ENCODE measurements around the gene CDH13. TPM values are rescaled to one million over a fixed set of nuclear protein-coding genes. Genes with fewer than 3 reads are reported as not detected.

CDH13 gene
- total RNA-seq, 1 donor from 2014 or later, result not detected

- no peak for DNase-seq
- H3K27ac Mint-ChIP-seq, result no peak overlapping the region
- no peak for TF ChIP-seq CTCF (IDR thresholded peaks at IDR 0.05)
- CTCF ChIA-PET, result no interaction called here
- POLR2A ChIA-PET, result no interaction called here
- intact Hi-C loops (cut with micrococcal nuclease), result no loop called here
- H3K4me1 Mint-ChIP-seq, result no peaks in the 10 kb centered on the region
- no peak for ATAC-seq (ENCODE audit: low read depth)
- no peaks in the 10 kb centered on the region for H3K9me3 Mint-ChIP-seq
- no peak overlapping the region for H3K4me3 Mint-ChIP-seq
- H3K27me3 Mint-ChIP-seq, result peaks cover 4% of the 10 kb centered on the region
- no peaks in the 10 kb centered on the region for H3K36me3 Mint-ChIP-seq (ENCODE audit: low read depth)
Measured at GRCh38 chr16:82805866-82806265, 179.1 kb downstream of the CDH13 start.

DNA sequence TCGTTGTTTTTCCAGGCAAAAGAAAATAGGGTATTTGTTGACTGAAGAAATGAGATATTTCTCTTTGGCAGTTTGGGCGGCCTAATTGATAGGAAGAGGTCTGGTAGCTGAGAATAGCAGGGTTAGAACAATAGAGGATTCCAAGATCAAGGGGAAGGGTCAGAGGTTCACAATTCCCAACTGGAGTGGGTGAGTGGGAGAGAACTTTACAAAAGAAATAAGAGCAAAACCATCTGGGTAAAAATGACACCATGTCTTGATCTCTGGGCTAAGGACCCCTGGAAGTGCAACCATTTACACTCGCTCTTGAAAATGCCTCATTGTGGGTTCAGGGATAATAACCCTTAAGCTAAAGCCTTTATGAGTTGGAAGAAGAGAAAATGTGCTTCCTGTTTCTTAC is 180.5 kb downstream of the CDH13 start:
- Mint-ChIP-seq H3K4me1 (no peaks in the 10 kb centered on the region), H3K27me3 (peaks cover 4% of the 10 kb centered on the region), H3K27ac (no peak overlapping the region), H3K4me3 (no peak overlapping the region), H3K9me3 (no peaks in the 10 kb centered on the region), H3K36me3 (ENCODE audit: low read depth) (no peaks in the 10 kb centered on the region)
- intact Hi-C loops (cut with micrococcal nuclease), result no loop called here
- ChIA-PET CTCF (no interaction called here), POLR2A (no interaction called here)
- no peak for TF ChIP-seq CTCF (IDR thresholded peaks at IDR 0.05)
- DNase-seq (no peak), ATAC-seq (ENCODE audit: low read depth) (no peak)

GRCh38 chr16:82808036-82808435 is 181.3 kb downstream of the CDH13 start:
- Mint-ChIP-seq H3K4me1 (no peaks in the 10 kb centered on the region), H3K4me3 (no peak overlapping the region), H3K9me3 (no peaks in the 10 kb centered on the region), H3K27ac (no peak overlapping the region), H3K36me3 (ENCODE audit: low read depth) (no peaks in the 10 kb centered on the region), H3K27me3 (peaks cover 2% of the 10 kb centered on the region)
- DNase-seq (no peak), ATAC-seq (ENCODE audit: low read depth) (no peak)
- intact Hi-C loops (cut with micrococcal nuclease), result no loop called here
- POLR2A ChIA-PET, result no interaction called here
- CTCF ChIA-PET, result no interaction called here
- TF ChIP-seq CTCF (IDR thresholded peaks at IDR 0.05), result no peak

GRCh38 chr16:82810077-82810476 is 183.3 kb downstream of the CDH13 start:
- TF ChIP-seq CTCF (IDR thresholded peaks at IDR 0.05), result no peak
- POLR2A ChIA-PET, result no interaction called here
- ATAC-seq (ENCODE audit: low read depth) (no peak), DNase-seq (no peak)
- Mint-ChIP-seq H3K27ac (no peak overlapping the region), H3K36me3 (ENCODE audit: low read depth) (no peaks in the 10 kb centered on the region), H3K4me1 (no peaks in the 10 kb centered on the region), H3K9me3 (no peaks in the 10 kb centered on the region), H3K27me3 (peaks cover 2% of the 10 kb centered on the region), H3K4me3 (no peak overlapping the region)
- intact Hi-C loops (cut with micrococcal nuclease), result no loop called here
- CTCF ChIA-PET, result no interaction called here

DNA sequence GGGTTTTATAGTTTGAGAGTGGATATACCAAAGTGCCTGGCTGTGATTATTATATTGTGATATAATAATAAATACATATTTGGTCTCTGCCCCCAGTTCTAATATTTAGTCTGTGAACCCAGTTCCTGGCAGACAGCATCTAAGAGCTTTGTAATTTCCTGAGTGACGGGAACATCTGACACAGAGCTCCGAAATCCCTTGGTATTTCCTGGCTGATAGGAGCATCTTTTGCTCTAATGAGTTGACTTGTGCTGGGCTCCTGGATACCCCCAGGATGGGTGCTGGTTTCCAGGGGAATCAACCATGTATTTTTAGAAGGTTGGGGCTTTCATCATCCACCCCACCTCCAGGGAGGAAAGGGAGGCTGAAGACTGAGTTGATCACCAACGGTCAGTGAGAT is 187.3 kb downstream of the CDH13 start:
- ChIA-PET CTCF (no interaction called here), POLR2A (no interaction called here)
- Mint-ChIP-seq H3K4me3 (no peak overlapping the region), H3K27me3 (no peaks in the 10 kb centered on the region), H3K9me3 (no peaks in the 10 kb centered on the region), H3K36me3 (ENCODE audit: low read depth) (no peaks in the 10 kb centered on the region), H3K4me1 (no peaks in the 10 kb centered on the region), H3K27ac (no peak overlapping the region)
- intact Hi-C loops (cut with micrococcal nuclease), result no loop called here
- ATAC-seq (ENCODE audit: low read depth) (no peak), DNase-seq (no peak)
- no peak for TF ChIP-seq CTCF (IDR thresholded peaks at IDR 0.05)

All from activated B cell treated with CpG ODN at 0.5 μM for 24 hours (primary cell).